Esophagus muscularis mucosa (tissue), 4 donors: Measurements from ENCODE around the gene PPP1R12B. TPM values are rescaled to one million over a fixed set of nuclear protein-coding genes. Genes with fewer than 3 reads are reported as not detected.

Source experiments
- DNase-seq: peaks from one replicate; pipeline ENCODE4 v3.0.0-alpha.2; 2017; ENCODE audit errors: extremely low spot score
- H3K27ac ChIP-seq, 4 donors: fragments of 200-600 bp; sonication (generic); replicated peaks in 1 of 4; 1 replicate in 3 of 4; 2 replicates in 1 of 4; pipeline ENCODE4 v1.5.1; 2016 to 2019; ENCODE audit warnings: mild to moderate bottlenecking in 1 of 4
- H3K27me3 ChIP-seq, 4 donors: fragments of 200-600 bp; sonication (generic); one replicate each; pipeline versions ENCODE4 v1.5.1 to v1.6.0; 2016 to 2019
- H3K36me3 ChIP-seq, 4 donors: fragments of 200-600 bp; sonication (generic); one replicate each; pipeline ENCODE4 v1.5.1; 2016 to 2019
- H3K4me1 ChIP-seq, 4 donors: fragments of 200-600 bp; sonication (generic); one replicate each; pipeline ENCODE4 v1.5.1; 2016 to 2019
- H3K4me3 ChIP-seq, 4 donors: fragments of 200-600 bp; sonication (generic); 1 replicate in 2 of 4; 2 replicates in 2 of 4; pipeline ENCODE4 v1.5.1; 2016 to 2019; ENCODE audit warnings: mild to moderate bottlenecking in 4 of 4, moderate library complexity in 1 of 4
- H3K9me3 ChIP-seq, 4 donors: fragments of 200-600 bp; sonication (generic); 1 replicate in 3 of 4; 2 replicates in 1 of 4; pipeline ENCODE4 v1.5.1; 2016 to 2019
- CTCF ChIP-seq, 3 experiments: fragments of 200-600 bp in 2 of 3; fragments of 450-650 bp in 1 of 3; sonication (generic) in 2 of 3; IDR thresholded peaks; one replicate each; pipeline ENCODE4 v1.5.1; 2017 to 2019; ENCODE audit warnings: antibody characterized with exemption in 3 of 3, mild to moderate bottlenecking in 2 of 3, moderate library complexity in 1 of 3
- EP300 ChIP-seq: sonication (generic); formaldehyde crosslinking; IDR thresholded peaks from one replicate; pipeline ENCODE4 v1.6.1; 2017; ENCODE audit warnings: antibody characterized with exemption
- POLR2A ChIP-seq: fragments of 450-650 bp; IDR thresholded peaks from one replicate; pipeline ENCODE4 v1.6.1; 2017; ENCODE audit warnings: antibody characterized with exemption, moderate library complexity, mild to moderate bottlenecking, low read depth
- POLR2AphosphoS5 ChIP-seq, 2 donors: sonication (generic); formaldehyde crosslinking; IDR thresholded peaks; one replicate each; pipeline ENCODE4 v1.6.1; 2017; ENCODE audit warnings: antibody characterized with exemption in 2 of 2
- WGBS: methylation state at CpG from one replicate; pipeline ENCODE4 v1.1.5; 2018; 5-methylcytosine and 5-hydroxymethylcytosine counted together
- intact Hi-C: fragments of 100-400 bp; cut with DNase I; formaldehyde crosslinking; loops from one replicate; pipeline ENCODE4 v1.15.1; 2023
- total RNA-seq, 4 donors: library from RNA; depleted of rRNA; stranded (reverse); fragments of >200 nt; gene quantifications; one replicate each; pipeline versions ENCODE4 v1.1.0 to v1.2.1, GENCODE V29; 2016

Gene PPP1R12B
- total RNA-seq, 4 donors from 2014 or later, result 692 to 1,262 (median 949) TPM

- Histone ChIP-seq H3K4me3 (no peak overlapping the region), H3K4me1 (peaks cover 64 to 87% (median 71%) of the 10 kb centered on the region in 4 donors), H3K27me3 (peaks cover 0 to 4% (median 0%) of the 10 kb centered on the region in 4 donors), H3K9me3 (no peaks in the 10 kb centered on the region), H3K27ac (peak overlapping the region; percentile 83 to 86 (median 84)), H3K36me3 (peaks cover 12 to 43% (median 41%) of the 10 kb centered on the region in 4 donors)
- intact Hi-C loops, result no loop called here
- DNase-seq, result no peak
- no peak for TF ChIP-seq POLR2A
- TF ChIP-seq EP300, result no peak
- TF ChIP-seq CTCF (IDR thresholded peaks at IDR 0.05), result no peak
- no peak for TF ChIP-seq POLR2AphosphoS5 (IDR thresholded peaks at IDR 0.05)
Measured at GRCh38 chr1:202585590-202585933, 237.1 kb downstream of the PPP1R12B start.

- H3K27ac ChIP-seq, result peak overlapping the region; percentile 83 to 86 (median 84)
- peaks cover 5 to 37% (median 35%) of the 10 kb centered on the region in 4 donors for H3K36me3 ChIP-seq
- DNase-seq, result no peak
- H3K27me3 ChIP-seq, result peaks cover 0 to 4% (median 0%) of the 10 kb centered on the region in 4 donors
- no peaks in the 10 kb centered on the region for H3K9me3 ChIP-seq
- peaks cover 65 to 88% (median 69%) of the 10 kb centered on the region in 4 donors for H3K4me1 ChIP-seq
- WGBS, result 40% methylated on average over 4 of the region's 4 CpGs
- intact Hi-C loops, result no loop called here
- H3K4me3 ChIP-seq, result no peak overlapping the region
- TF ChIP-seq EP300, result no peak
- TF ChIP-seq POLR2A, result no peak
- no peak for TF ChIP-seq CTCF (IDR thresholded peaks at IDR 0.05)
- peak in 1 of 2 donors; percentile 50 for TF ChIP-seq POLR2AphosphoS5 (IDR thresholded peaks at IDR 0.05)
Measured at GRCh38 chr1:202586018-202586821, 237.7 kb downstream of the PPP1R12B start.

- 65% methylated on average over 1 of the region's 1 CpG for WGBS
- no peaks in the 10 kb centered on the region for H3K9me3 ChIP-seq
- TF ChIP-seq POLR2AphosphoS5 (IDR thresholded peaks at IDR 0.05) (no peak), EP300 (no peak), POLR2A (no peak), CTCF (IDR thresholded peaks at IDR 0.05) (no peak)
- no peak for DNase-seq
- no peak overlapping the region for H3K4me3 ChIP-seq
- intact Hi-C loops, result no loop called here
- peak overlapping the region; percentile 83 to 86 (median 84) for H3K27ac ChIP-seq
- peaks cover 65 to 86% (median 69%) of the 10 kb centered on the region in 4 donors for H3K4me1 ChIP-seq
- H3K27me3 ChIP-seq, result peaks cover 0 to 4% (median 0%) of the 10 kb centered on the region in 4 donors
- H3K36me3 ChIP-seq, result peaks cover 0 to 36% (median 29%) of the 10 kb centered on the region in 4 donors
Measured at GRCh38 chr1:202586871-202587270, 238.4 kb downstream of the PPP1R12B start.

- Histone ChIP-seq H3K9me3 (no peaks in the 10 kb centered on the region), H3K27me3 (peaks cover 0 to 4% (median 0%) of the 10 kb centered on the region in 4 donors), H3K36me3 (peaks cover 0 to 29% (median 20%) of the 10 kb centered on the region in 4 donors), H3K27ac (peak overlapping the region; percentile 83 to 86 (median 84)), H3K4me3 (no peak overlapping the region), H3K4me1 (peaks cover 74 to 91% (median 76%) of the 10 kb centered on the region in 4 donors)
- TF ChIP-seq POLR2A (no peak), CTCF (IDR thresholded peaks at IDR 0.05) (no peak), POLR2AphosphoS5 (IDR thresholded peaks at IDR 0.05) (peak; percentile 4 to 46), EP300 (no peak)
- intact Hi-C loops, result no loop called here
- 43% methylated on average over 1 of the region's 1 CpG for WGBS
- no peak for DNase-seq
Measured at GRCh38 chr1:202587859-202588485, 239.5 kb downstream of the PPP1R12B start.
